ENCODE data around the gene CHKA.

The CHKA gene

GRCh38 chr11:68030318-68031143 lies 90.7 kb downstream of the CHKA start, which contains the start of gene NDUFS8:
Gene NDUFS8 (plus strand): TSS chr11:68030681. CDS start chr11:68032152, 1,471 bp downstream.
- DNase-seq: peak; percentile 97

GRCh38 chr11:68028802-68029545 lies 92.2 kb downstream of the CHKA start:
- DNase-seq: no peak

GRCh38 chr11:68027667-68028066 lies 93.5 kb downstream of the CHKA start:
- no peak for DNase-seq

- no peak for DNase-seq
Observed at GRCh38 chr11:68026391-68027105, 94.6 kb downstream of the CHKA start.

GRCh38 chr11:68025047-68025446 lies 96.1 kb downstream of the CHKA start:
- DNase-seq: no peak

GRCh38 chr11:68024508-68024907 lies 96.7 kb downstream of the CHKA start:
- DNase-seq: no peak

GRCh38 chr11:68022531-68022930 lies 98.7 kb downstream of the CHKA start:
- no peak for DNase-seq

- DNase-seq: no peak
Observed at GRCh38 chr11:68021167-68021787, 99.9 kb downstream of the CHKA start.

GRCh38 chr11:68020575-68020974 lies 100.6 kb downstream of the CHKA start:
- DNase-seq: no peak

- no peak for DNase-seq
Observed at GRCh38 chr11:68019486-68019885, 101.7 kb downstream of the CHKA start.

GRCh38 chr11:68018730-68019190 lies 102.4 kb downstream of the CHKA start:
- DNase-seq: no peak

GRCh38 chr11:68017980-68018729 lies 103.0 kb downstream of the CHKA start:
- no peak for DNase-seq

- no peak for DNase-seq
Observed at GRCh38 chr11:68016904-68017817, 104.0 kb downstream of the CHKA start.

GRCh38 chr11:68016161-68016903 lies 104.9 kb downstream of the CHKA start:
- DNase-seq: no peak

- no peak for DNase-seq
Observed at GRCh38 chr11:68015467-68015866, 105.7 kb downstream of the CHKA start.

GRCh38 chr11:68014947-68015447 lies 106.2 kb downstream of the CHKA start:
- DNase-seq: no peak

- no peak for DNase-seq
Observed at GRCh38 chr11:68014157-68014946, 106.8 kb downstream of the CHKA start.

- no peak for DNase-seq
Observed at GRCh38 chr11:68013611-68014156, 107.5 kb downstream of the CHKA start.
